OCI-LY7 (cell line): ENCODE measurements around the gene PTGDS.

Source experiments
- CTCF ChIP-seq: fragments of 200-600 bp; sonication (generic); conservative IDR thresholded peaks from 2 replicates; pipeline ENCODE4 v1.5.1; 2014; ENCODE audit warnings: mild to moderate bottlenecking, antibody characterized with exemption, low read length, moderate library complexity, mixed read lengths
- EZH2phosphoT487 ChIP-seq: fragments of 200-600 bp; sonication (generic); IDR thresholded peaks from 2 replicates; pipeline ENCODE4 v1.6.1; 2018; ENCODE audit warnings: low read depth, borderline replicate concordance, mild to moderate bottlenecking, mixed run types, antibody characterized with exemption, low read length, moderate library complexity, mixed read lengths

- TF ChIP-seq CTCF (no peak), EZH2phosphoT487 (no peak)
These were observed 35.8 kb upstream of the PTGDS start for GRCh38 chr9:136941231-136942111.
